Right renal pelvis (tissue), 4 donors: Measurements from ENCODE around the gene CKLF. TPM values are rescaled to one million over a fixed set of nuclear protein-coding genes. Genes with fewer than 3 reads are reported as not detected.
A peak's percentile ranks its signal among the peaks of the same experiment; 100 is the strongest.

ENCODE experiments used
- DNase-seq, 4 donors: peaks; one replicate each; pipeline ENCODE4 v3.0.0-alpha.2; 2013; ENCODE audit warnings: low read depth in 4 of 4, low spot score in 3 of 4, missing footprints in 1 of 4
- polyA plus RNA-seq, 4 donors: library from polyadenylated mRNA; unstranded; fragments of 120-200 nt; gene quantifications; one replicate each; pipeline ENCODE4 v1.2.1, GENCODE V29; 2013; ENCODE audit not compliant: insufficient read length in 4 of 4

The CKLF gene
- polyA plus RNA-seq, 4 donors: 34.2 to 42.5 (median 35.8) TPM

DNA sequence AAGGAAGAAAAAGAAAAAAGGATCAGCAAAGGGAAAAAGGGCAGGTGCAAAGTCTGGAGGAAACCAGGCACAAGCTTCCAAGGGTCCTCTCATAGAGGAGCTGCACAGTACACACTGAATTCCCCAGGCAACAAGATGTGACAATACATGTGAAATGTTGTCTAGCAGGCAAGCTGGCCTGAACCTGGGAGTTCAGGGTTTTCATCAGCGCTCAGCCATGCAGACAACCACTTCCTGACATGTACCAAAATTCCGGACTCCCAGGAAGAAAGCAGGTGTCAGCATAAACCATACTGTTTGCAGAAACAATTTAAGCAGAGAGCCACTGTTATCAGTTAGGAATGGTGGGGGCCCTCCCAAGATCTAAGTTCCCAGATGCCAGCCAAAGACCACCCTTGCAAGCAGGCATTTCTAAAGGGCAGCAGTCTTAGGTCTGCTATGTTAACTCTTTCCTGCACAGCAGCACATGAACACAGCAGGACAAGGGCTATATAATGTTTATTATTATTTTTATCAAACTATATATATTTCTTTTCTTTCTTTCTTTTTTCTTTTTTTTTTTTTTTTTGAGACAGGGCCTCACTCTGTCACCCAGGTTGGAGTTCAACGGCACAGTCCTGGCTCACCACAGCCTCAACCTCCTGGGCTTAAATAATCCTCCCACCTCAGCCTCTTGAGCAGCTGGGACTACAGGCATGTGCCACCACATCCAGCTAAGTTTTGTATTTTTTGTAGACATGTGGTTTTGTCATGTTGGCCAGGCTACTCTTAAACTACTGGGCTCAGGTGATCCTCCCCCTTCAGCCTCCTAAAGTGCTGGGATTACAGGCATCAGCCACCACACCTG lies 12.5 kb upstream of the CKLF start:
- no peak for DNase-seq

DNA sequence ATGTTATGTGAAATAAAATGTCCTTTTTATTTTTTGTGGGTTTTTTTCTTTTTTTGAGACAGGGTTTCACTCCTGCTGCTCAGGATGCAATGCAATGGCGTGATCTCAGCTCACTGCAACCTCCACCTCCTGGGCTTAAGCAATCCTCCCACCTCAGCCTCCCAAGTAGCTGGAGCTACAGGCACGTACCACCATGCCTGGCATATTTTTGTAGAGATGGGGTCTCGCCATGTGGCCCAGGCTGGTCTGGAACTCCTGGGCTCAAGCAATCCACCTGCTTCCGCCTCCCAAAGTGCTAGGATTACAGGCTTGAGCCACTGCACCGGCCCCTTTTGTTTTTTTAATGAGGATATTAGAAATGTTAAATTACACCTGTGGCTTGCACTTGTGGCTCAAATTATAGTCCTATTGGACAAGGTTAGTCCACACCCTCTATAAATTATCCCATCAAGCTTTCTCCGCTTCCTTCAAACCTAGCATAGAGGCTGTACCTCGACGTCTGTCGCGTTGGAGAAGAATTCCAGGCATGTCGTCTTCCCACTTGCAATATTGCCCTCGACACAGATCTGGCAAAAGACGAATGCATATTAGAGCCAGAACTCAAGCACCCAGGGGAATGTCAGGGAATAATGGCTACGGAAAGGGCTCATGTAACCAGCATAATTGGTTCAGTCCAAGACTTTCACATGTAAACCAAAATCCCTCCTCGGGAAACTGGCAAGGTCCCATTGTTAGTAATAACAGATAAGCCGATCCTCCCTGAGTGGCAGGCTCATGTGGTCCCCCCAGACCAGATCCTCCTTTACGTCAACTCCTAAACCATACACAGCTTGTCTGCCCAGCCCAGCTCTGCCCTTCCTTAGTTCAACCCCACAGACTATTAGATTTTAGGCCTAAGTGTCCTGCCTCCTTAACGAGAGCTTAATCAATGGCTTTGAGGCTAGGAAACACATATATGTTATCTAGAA lies 10.7 kb upstream of the CKLF start:
- no peak for DNase-seq

DNA sequence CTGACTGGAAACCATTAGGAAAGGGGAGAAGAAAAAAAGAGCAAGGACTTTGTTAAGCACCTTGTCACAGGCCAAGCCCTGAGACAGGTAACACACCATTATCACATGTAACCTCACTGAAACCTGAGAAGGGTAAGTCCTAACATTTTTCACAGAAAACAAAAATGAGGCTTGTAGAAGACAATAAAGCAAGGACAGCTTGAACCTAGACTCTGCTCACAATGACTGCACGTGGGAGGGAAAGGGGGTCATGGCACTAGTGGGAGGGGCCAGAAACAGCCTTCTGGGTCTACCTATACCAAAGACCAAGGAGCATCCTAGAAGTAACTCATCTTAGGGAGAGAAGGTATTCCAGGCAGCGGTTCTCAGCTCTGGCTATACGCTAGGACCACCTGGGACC lies 10.0 kb upstream of the CKLF start:
- no peak for DNase-seq

DNA sequence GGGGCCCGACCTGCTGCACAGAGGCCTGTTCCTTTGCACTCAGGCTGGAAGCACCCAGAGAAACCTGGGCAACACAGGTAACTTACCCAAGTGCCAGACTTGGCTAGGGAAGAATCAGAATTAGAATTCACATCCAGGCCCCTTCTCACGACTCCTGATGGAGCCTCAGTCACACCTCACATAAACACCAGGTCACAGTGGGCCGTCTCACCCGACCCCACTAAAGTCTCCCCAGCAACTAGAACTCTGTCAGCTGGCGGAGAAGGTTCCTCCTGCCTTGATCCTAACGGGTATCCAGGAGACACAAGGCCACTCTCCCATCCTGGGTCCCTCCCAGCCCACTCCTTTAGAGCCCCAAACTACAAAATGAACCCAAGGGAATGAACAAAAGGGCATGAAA lies 8.8 kb upstream of the CKLF start:
- no peak for DNase-seq

DNA sequence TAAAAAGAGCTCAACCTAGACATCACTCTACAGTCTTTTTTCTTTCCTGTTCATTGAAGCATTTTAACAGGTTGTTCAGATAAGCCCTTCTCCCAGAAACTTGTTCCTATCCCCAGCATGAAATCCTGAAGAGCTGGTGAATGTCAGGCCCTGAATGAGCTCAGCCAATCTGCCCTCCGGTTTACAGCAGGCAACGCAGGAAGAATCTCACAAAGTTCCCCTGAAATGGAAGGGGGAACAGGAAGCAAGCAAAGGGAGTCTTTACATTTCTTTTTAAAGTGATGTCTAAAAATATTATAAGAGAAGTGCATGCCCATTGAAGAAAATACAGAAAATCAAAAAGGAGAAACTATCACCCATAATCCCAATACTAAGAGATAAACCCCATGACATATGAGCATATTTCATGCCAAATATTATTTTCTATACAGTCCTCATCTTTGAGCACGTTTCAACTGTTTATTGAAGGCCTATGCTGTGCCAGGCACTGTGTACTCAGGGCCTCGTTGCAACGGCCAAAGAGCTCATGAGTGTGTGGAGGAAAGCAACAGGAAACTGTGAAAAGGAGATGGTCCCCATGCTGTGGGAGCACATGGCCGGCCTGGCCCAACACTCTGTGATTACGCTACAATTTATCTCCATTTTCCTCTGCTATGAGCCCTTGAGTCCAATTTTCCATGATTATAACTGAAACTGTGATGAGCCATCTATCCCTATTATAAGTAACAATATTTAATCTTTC lies 8.2 kb upstream of the CKLF start:
- DNase-seq: no peak

DNA sequence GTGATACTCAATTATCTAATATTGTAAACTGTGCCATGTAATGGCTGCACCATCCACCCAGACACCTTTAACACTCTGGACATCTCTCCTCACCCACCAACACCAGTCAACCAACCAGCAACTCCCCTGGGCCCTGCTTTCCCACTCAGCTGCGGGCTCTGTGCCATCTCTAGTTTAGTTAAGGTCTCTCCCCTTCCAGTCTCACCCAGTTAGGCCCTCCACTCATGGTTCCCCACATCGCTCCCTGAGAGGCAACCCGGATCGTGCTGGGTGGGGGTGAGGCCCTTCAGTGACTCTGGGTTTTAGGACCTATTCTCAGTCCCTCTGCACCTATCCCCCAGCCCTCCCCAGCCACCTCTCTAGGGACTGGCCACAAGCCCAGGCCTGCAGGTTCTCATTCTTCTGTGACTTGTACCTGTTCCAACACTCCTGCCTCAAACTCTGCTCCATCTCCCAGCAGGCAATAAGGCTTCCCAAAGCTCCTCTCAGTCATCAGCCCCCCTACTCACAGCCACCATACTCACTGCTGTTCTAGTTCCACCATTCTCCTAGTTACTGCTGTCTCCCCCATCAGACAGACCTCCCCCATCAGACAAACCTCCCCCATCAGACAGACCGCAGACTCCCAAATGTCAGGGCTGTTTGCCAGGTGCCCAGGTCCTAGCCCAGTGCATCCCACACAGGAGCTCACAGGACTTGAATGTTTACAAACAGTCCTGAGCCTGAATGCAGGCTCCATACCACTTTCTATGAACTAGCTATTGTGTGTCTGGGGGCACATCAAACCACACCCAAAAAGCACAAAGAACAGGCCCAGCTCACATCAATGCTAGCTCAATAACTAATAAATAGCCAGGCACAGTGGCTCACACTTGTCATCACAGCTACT lies 5.0 kb upstream of the CKLF start:
- DNase-seq: no peak

DNA sequence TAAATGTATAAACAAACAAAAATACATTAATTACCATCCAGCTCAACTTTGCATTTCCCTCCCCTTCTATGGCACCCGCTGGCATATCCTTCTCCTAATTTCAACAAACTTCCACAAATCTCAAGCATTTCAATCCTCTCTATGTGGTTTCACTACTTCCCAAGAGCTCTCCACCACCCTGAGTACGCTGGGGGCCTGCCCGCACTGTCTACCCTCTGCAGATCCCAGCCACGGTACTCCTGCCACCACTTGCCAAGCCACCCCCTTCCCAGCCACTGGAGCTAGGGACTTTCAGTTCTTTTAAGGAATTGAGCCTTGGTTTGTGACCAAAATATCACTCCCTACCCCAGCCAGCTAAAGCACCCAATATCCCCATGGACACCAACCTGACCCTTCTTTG lies 4.3 kb upstream of the CKLF start:
- DNase-seq: no peak

DNA sequence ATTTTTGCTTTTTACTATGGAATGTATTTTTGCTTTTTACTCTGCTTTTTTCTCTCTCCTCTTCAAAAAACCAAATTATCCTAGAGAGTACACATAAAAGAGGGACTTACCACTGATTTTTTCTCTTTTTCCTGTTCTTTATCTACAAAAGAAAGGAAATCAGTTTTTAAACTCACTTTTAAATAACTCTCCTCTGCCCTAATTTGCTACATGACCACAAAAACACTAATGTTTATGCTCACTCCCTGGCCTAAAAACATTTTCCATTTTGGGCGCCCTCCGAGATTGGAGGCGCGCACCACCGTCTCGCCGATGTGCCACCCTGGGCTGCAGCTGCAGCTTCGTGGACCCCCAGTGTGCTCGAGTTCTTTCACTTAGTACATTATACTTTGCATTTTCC lies 3.5 kb upstream of the CKLF start:
- DNase-seq: no peak

DNA sequence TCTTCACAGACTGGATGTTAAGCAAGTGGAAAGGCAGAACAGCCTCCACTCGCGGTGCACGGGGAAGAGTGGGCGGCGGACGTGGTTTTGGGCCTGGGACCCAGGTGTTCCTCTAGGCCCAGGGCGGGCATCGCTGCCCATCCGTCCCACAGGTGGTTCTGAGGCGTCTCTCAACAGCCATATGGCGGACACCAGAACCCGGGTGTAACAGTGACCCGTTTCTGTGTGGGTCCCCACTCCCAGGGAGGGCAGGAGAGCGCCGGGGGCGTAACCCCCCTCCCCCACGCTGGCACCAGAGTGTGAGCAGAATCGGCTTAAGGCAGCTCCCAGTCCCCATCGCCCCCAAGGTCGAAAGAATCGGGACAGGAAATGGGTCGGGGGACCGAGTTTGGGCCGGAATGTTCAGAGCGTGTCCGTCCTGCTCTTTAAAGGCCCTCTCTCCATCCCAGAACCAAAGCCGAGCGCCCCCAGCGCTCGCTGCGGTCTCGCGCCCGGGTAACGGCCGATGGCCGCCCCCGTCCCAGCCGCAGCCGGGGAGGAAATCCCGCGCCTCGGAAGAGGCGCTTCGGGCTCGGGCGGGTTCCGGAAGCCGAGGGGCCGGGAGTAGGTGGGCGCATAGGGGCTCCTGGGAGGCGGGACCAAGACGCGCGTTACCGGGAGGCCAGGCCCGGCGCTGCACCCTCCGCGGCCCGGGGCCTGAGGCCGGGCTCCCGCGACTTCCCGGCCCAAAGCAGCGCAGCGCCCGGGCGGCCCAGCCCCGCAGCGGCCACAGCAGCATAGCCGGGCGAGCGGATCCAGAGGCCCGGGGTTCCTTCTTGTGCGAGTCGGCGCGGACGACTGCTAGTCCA lies 2.9 kb upstream of the CKLF start, which contains the start of gene TK2:
Gene TK2, minus strand, starts transcription at position 839 of the 848 bp plus-strand sequence. Its CDS starts 61 bp downstream, at position 778.
- peak in 3 of 4 donors; percentile 67 to 77 (median 67) for DNase-seq

DNA sequence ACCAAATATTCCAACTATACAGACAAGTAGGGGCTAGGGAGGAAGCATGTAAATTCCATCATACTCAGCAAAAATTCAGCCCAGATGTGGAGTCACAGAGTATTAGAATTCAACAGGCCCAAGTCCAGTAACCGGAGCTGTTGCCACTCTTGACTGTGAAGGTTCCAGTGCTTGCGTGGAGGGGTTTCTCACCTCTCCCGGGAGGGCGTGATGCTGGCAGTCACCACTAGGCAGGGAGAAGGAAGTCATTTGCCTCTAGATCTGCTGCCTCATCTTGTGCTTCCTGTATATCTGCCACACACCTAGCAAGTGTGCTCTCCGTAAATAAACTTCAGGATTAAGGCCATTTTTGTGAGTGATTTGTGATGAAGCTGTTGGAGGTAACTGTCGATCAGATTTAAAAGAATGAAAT lies 1.0 kb upstream of the CKLF start:
- DNase-seq: no peak

DNA sequence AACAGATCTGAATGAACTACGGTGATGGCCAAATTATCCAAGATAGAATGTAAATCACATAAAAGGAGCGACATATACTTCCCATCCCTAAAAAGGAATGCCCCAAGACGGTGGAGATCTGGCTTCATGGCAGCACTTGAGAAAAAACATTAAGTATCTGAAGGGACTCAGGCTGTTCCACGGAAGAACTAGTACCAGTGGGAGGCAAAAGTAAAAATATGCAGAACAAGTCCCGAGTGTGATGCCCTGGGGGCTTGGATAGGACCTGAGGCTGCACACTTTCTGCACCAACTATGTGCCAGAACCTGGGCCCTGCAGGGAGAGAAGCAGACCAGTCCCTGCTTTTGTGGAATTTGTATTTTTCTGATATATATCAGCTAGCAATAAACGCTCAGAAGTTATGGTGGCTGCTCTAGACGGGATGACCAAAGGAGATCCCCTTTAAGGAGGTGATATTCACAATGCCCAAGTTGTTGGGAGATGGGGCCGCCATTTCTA lies 539 bp upstream of the CKLF start:
- DNase-seq: no peak

DNA sequence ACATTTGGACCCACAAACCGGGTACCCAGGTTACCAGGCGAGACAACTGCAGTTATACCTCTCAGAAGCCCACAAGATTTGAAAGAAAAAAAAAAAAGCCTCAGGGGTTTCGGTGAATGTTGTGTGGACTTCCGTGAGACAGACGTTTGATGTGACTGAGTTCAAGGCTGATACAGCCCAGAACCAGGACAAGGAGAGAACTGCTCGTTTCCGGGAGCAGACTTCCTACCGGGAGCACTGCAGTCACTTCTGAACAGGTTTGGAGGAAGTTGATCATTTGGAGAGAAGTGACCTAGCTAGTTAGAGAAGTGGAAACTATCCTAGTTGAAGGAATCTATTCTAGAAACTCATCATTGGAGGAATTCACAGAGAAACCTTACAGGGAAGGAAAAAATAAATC lies 847 bp downstream of the CKLF start:
- no peak for DNase-seq

DNA sequence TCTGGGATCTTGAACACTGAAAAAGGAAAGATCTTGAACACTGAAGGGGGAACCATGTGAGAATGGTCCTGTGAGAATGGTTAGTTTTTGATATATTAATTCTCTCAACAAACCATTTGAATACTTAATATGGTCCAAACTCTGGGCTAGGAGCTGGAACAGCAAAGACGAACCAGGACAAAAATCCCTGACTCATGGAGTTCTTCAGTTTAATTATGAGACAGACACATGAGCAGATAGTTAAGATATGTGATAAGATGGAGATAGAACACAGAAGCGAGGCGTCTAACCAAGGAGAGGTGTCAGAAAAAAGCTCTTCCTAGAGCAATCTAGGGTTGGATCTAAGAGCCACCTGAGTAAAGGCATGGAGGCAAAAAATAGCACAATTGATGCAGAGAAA lies 1.6 kb downstream of the CKLF start:
- DNase-seq: no peak

DNA sequence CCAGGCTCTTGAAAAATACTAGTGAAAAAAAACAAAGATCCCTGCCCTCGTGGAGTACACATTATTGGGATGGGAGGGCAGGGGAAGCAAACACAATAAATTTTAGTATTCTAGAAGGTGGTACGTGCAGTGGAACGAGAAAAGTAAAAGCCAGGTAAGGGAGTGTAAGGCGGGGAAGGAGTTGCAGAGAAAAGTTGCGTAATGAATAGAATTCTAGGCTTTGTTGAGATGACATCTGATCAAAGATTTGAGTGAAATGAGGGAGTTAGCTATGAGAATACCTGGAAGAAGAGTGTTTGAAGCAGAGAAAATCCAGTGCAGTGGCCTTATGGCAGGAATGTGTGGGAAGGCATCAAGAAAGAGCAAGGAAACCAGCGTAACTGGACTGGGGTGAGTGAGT lies 2.1 kb downstream of the CKLF start:
- DNase-seq: no peak

DNA sequence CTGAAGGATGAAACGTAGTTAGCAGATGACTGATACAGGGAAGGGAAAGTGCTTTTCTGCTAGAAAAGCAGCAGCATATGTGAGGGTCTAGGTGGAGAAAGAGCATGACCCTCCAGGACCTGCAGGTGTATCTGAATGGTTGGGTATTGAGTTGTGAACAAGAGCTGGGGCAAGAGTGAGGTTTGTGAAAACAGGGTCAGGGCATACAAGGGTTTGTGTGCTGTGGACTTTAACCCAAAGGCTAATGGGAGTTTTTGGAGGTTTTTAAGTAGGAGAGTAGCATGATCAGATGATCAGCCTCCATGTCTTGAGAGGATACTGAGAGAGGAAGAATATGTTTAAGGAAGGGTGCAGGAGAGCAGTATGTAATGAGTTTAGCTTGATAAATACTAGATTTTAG lies 7.7 kb downstream of the CKLF start:
- no peak for DNase-seq

DNA sequence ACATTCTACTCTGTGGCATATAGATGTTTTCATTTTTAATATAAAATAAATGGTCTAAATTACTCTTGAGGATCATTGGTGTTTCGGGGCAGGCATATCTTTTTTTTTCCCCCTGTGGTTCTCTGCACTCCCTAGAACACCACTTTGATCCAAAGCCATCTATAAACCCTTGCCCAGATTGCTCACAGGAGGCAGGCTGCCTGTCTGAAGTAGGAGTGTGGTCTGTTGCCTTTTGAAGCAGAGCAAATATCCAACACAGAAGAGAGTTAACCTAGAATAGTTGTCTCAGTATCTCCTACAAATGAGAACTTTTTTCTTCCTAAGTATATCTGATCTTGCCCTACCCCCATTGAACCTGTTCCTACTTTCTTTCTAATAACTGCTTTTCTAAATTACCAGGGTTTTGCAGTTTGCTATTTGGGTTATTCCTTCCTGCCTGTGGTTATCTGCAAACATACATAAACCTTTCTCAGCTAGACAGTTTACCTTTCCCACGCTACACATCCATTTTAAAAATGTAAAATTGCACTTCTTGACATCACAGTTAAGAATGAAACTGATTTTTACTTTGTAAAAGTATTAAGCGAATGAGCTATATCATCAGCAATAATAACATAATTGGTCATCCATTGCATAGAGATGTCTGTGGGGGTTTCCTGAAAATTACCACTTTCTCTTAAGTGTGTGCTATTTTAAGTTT lies 9.2 kb downstream of the CKLF start:
- DNase-seq: no peak

DNA sequence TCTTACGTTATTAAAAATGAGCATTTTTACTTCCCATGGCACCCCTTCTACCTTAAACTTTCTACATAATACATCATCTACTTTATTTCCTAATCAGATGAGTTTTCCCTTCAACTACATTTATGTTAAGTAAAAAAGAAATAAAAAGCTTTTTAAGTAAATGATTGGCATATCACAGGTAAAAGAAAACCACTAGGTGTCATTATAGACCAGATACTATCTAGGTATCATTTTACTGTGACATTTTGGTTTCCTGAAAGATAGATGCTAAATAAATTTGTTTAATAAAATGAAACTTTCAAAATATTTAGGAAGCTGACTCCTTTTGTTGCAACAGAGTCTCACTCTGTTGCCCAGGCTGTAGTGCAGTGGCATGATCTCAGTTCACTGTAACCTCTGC lies 10.0 kb downstream of the CKLF start:
- no peak for DNase-seq

DNA sequence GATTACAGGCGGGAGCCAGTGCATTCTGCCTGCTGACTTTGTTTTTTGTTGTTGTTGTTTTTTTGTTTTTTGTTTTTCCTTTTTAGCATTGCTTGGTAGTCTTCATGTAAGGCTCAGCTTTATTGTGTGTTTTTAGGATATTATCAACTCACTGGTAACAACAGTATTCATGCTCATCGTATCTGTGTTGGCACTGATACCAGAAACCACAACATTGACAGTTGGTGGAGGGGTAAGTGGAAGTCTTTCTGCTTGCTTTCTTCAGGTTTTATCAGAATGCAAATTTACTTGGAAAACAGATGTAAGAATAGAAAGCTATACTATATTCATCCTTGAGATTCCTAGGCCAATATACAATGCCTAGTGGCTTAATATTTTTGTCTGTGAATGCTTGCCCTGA lies 10.6 kb downstream of the CKLF start:
- no peak for DNase-seq
